SH-SY5Y (cell line): ENCODE results near the gene DHRS7C.

Experiments
- GATA2 ChIP-seq: IDR thresholded peaks from 2 replicates; pipeline ENCODE4 v1.6.1; 2011; ENCODE audit warnings: mild to moderate bottlenecking, low read depth, low read length
- GATA3 ChIP-seq: IDR thresholded peaks from 2 replicates; pipeline ENCODE4 v1.6.1; 2011; ENCODE audit warnings: low read depth, mild to moderate bottlenecking, low read length, moderate library complexity

GRCh38 chr17:9811537-9811936 is 20.1 kb upstream of the DHRS7C start:
- no peak for TF ChIP-seq GATA2
- TF ChIP-seq GATA3 = no peak
